ENCODE results near the gene CEL.
"Not testable (repeated sequence)": the region's sequence is repeated elsewhere in the genome, so short reads cannot be mapped to it uniquely, and the experiment has no call there.

The CEL gene

GRCh38 chr9:133048595-133048994 lies 13.2 kb upstream of the CEL start:
- peak; percentile 82 for DNase-seq

DNA sequence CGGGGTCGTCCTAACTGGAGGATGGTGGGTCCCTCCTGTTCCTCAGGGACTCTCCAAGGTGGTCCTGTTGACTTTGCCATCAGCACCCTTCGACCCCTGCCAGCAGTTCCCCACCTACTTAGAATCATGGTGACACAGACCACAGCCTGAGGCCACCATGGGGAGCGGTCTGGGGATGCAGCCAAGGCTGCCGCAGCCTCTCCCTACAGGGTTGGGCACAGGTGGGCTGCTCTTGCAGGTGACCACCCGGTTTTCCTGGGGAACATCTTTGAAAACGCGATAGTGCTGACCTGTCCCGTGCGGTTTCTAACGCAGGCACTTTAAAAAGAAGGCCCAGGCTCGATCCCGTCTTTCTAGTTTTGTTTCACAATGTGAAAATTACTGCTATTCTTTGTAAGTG lies 12.7 kb upstream of the CEL start:
- no peak for DNase-seq

DNA sequence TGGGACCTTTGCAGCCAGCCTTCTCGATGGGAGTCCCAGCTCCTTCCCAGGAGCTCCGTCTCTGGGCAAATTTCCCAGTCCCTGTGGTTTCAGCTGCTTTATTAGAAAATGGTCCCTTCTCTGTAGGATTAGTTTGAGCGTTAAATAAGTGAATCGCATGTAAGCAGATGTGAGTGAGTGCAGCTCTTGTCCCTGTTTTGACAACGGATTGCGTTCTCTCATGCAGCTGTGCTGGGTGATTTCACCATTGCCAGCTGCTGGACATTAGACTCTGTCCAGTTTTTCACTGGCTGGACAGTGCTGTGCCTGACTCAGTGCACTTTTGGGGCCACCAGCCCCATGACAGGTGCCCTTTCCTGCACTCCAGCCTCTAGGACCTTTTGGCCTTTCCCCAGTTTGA lies 11.6 kb upstream of the CEL start:
- no peak for DNase-seq

DNA sequence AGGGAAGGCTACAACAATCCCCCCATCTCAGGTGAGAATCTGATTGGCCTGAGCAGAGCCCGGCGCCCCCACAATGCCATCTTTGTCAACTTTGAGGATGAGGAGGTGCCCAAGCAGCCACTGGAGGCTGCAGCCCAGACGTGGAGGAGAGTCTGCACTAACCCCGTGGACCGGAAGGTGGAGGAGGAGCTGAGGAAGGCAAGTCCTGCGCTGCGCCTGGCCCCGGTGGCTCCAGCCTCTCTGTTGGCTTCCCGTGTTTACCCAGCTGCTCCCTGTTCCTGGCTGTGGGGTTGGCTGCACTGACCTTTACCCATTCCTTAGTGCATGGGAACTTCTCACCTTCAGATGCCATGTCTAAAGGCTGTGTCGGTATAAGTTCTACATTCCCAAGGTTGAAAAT lies 11.0 kb upstream of the CEL start:
- DNase-seq = no peak

- no peak for DNase-seq
These were observed 10.4 kb upstream of the CEL start for GRCh38 chr9:133051281-133051900.

DNA sequence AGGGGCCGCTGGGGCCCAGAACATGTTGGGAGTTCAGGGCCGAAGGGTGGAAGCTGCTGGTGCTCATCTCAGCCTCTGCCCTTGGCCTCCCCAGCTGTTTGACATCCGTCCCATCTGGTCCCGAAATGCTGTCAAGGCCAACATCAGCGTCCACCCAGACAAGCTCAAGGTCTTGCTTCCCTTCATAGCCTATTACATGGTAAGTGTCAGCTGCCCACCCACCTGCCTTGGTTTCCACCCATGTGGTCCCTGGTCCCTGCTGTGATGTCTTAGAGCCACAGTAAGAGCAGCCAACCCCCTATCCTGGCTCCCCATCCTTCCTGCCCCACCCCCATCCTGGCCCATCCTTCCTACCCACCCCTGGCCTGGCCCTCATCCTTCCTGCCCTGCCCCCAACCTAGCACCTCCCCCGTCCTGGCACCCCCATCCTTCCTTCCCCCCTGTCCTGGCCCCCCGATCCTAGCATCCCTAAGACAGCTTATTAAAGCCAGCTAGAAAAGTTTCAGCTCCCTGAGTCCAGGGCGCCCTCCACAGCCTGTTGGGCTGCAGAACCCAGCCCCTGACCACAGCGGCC lies 9.7 kb upstream of the CEL start:
- DNase-seq = no peak

- no peak for DNase-seq
These were observed 7.4 kb upstream of the CEL start for GRCh38 chr9:133054194-133054890.

GRCh38 chr9:133054966-133055365 lies 6.8 kb upstream of the CEL start:
- no peak for DNase-seq

GRCh38 chr9:133055788-133056420 lies 5.9 kb upstream of the CEL start:
- no peak for DNase-seq

DNA sequence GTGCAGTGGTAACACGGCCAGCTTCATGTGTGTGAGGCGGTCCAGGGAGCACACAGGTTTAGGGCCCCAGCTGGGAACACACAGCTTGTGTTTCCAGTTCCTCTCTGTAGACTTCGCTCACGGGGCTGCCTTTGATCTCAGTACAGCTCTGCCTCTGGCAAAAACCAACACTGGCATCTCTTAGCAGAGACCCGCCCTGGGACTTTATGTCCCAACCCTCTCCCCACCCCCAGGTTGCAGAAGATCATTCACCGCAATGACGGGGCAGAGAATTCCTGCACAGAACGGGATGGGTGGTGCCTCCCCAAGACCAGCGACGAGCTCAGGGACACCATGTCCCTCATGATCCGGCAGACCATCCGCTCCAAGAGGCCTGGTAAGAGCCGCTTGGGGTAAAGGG lies 5.2 kb upstream of the CEL start:
- DNase-seq = no peak

DNA sequence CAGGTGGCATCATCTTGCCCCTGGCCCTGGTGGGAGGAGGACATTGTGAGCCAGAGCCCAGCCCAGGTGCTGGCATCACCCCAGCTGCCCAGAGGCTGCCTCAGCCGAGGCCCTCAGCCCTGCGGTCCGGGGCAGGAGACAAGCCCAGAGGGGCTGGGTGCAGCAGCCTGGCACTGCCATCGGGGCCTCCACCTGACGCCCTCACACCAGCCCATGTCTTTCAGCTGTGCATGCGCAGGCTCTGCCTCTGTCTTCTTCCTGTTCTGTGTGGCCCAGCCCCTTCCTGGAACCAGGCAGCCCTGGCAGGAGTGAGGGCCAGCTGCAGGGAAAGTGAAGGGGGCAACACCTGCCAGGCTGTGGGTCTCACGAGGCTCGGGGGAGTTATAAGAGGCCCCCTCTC lies 4.8 kb upstream of the CEL start:
- peak; percentile 54 for DNase-seq

- DNase-seq = no peak
These were observed 4.2 kb upstream of the CEL start for GRCh38 chr9:133057553-133057952.

GRCh38 chr9:133058071-133058470 lies 3.7 kb upstream of the CEL start:
- DNase-seq = peak; percentile 50

DNA sequence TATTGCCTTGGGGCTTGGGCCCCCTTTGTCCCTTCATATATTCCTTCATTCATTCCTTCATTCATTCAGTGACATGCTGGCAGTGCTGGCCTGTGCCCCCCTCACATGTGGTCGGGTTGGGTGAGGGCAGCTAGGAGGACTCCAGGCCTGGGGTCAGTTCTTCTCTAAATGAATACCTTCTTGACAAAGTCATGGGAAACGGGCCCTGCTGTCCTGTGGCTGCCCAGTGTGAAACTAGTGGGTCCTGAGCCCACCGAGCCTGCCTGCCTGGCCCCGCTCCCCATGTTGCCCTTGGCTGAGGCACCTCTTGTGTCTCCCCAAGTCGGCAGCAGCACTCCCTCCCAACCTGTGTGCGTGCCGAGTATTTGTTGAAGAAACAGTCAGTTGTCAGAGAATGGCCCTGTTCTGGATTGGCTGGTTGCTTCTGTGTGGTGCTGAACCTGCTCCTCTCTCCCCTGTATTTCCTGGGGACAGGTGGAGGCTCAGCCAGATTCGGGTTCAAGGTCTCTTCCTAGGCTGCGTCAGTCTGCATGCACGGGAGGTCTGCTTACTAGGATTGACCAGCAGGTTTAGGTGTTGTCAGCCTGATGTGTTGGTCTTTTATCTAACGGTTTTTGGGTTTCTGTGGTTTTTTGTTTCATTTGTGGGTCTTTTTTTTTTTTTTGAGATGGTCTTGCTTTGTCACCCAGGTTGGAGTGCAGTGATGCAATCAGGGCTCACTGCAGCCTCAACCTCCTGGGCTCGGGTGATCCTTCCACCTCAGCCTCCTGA lies 3.0 kb upstream of the CEL start:
- DNase-seq = peak; percentile 81

GRCh38 chr9:133059623-133060022 lies 2.2 kb upstream of the CEL start:
- peak; percentile 57 for DNase-seq

GRCh38 chr9:133060417-133060841 lies 1.4 kb upstream of the CEL start:
- DNase-seq = peak; percentile 68

- not testable (repeated sequence) for DNase-seq
These were observed 590 bp upstream of the CEL start for GRCh38 chr9:133061019-133061763.

GRCh38 chr9:133062569-133062968 lies 788 bp downstream of the CEL start:
- DNase-seq = not testable (repeated sequence)

DNA sequence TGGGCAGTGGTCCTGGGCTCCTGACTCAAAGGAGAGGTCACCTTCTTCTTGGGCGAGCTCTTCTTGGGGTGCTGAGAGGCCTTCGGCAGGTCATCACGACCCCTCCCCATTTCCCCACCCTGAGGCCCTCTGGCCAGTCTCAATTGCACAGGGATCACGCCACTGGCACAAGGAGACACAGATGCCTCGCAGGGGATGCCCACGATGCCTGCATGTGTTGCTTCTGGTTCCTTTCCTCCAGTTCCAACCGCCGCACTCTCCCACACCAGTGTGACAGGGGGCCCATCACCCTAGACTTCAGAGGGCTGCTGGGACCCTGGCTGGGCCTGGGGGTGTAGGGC lies 1.3 kb downstream of the CEL start:
- no peak for DNase-seq

DNA sequence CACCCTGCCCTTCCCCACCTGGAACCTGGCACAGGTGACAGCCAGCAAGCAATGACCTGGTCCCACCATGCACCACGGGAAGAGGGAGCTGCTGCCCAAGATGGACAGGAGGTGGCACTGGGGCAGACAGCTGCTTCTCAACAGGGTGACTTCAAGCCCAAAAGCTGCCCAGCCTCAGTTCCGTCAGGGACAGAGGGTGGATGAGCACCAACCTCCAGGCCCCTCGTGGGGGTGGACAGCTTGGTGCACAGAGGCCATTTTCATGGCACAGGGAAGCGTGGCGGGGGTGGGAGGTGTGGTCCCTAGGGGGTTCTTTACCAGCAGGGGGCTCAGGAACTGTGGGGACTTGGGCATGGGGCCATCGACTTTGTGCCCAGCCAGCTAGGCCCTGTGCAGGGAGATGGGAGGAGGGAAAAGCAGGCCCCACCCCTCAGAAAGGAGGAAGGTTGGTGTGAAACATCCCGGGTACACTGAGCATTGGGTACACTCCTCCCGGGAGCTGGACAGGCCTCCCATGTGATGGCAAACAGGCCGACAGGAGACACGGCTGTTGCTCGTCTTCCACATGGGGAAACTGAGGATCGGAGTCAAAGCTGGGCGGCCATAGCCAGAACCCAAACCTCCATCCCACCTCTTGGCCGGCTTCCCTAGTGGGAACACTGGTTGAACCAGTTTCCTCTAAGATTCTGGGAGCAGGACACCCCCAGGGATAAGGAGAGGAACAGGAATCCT lies 1.9 kb downstream of the CEL start:
- DNase-seq = no peak

- DNase-seq = no peak
These were observed 2.7 kb downstream of the CEL start for GRCh38 chr9:133064241-133065069.

All from hematopoietic multipotent progenitor cell treated with erythropoietin and hydrocortisone succinate and interleukin-3 and kit ligand, for 6 days (in vitro differentiated cells).